Subcutaneous abdominal adipose tissue (tissue), 5 donors: ENCODE data around the gene NRIP3.
"Not testable (repeated sequence)": the region's sequence is repeated elsewhere in the genome, so short reads cannot be mapped to it uniquely, and the experiment has no call there.

Experiments
- H3K27ac ChIP-seq: one replicate; pipeline ENCODE4 v1.7.0; 2013; ENCODE audit warnings: low read depth, mild to moderate bottlenecking, inconsistent platforms, low read length, moderate library complexity
- H3K27me3 ChIP-seq, 5 donors: one replicate each; pipeline ENCODE4 v1.7.0; 2013; ENCODE audit warnings: low read length in 5 of 5, inconsistent platforms in 1 of 5; ENCODE audit not compliant: control insufficient read depth in 5 of 5, insufficient read depth in 4 of 5
- H3K36me3 ChIP-seq, 5 donors: one replicate each; pipeline ENCODE4 v1.7.0; 2013; ENCODE audit warnings: low read length in 5 of 5; ENCODE audit not compliant: control insufficient read depth in 5 of 5, insufficient read depth in 5 of 5
- H3K4me1 ChIP-seq, 5 donors: one replicate each; pipeline ENCODE4 v1.7.0; 2013; ENCODE audit warnings: low read length in 5 of 5, mild to moderate bottlenecking in 3 of 5, moderate library complexity in 1 of 5; ENCODE audit not compliant: control insufficient read depth in 5 of 5, insufficient read depth in 5 of 5
- H3K4me3 ChIP-seq, 5 donors: one replicate each; pipeline ENCODE4 v1.7.0; 2013; ENCODE audit warnings: low read length in 5 of 5, low read depth in 1 of 5
- H3K9ac ChIP-seq, 5 donors: one replicate each; pipeline ENCODE4 v1.7.0; 2013; ENCODE audit warnings: low read length in 5 of 5, mild to moderate bottlenecking in 4 of 5, moderate library complexity in 3 of 5
- H3K9me3 ChIP-seq, 5 donors: one replicate each; pipeline ENCODE4 v1.7.0; 2013; ENCODE audit warnings: low read length in 5 of 5; ENCODE audit not compliant: control insufficient read depth in 5 of 5
- donor health status: healthy.
- donor health status: healthy.
- donor health status: healthy.
- donor health status: healthy.
- donor health status: healthy.

NRIP3 gene

GRCh38 chr11:8980485-8980884 is 23.3 kb downstream of the NRIP3 start:
- Histone ChIP-seq H3K4me3 (no peak overlapping the region), H3K36me3 (no peaks in the 10 kb centered on the region), H3K4me1 (no peaks in the 10 kb centered on the region), H3K27me3 (no peaks in the 10 kb centered on the region), H3K9me3 (no peaks in the 10 kb centered on the region), H3K9ac (no peak overlapping the region), H3K27ac (no peak overlapping the region)

GRCh38 chr11:8979365-8979764 is 24.4 kb downstream of the NRIP3 start:
- H3K27ac ChIP-seq, H3K9me3 ChIP-seq, H3K4me1 ChIP-seq, H3K36me3 ChIP-seq, H3K4me3 ChIP-seq, H3K9ac ChIP-seq, H3K27me3 ChIP-seq: not testable (repeated sequence)

- H3K9ac ChIP-seq: no peak overlapping the region
- no peaks in the 10 kb centered on the region for H3K27me3 ChIP-seq
- no peaks in the 10 kb centered on the region for H3K4me1 ChIP-seq
- no peaks in the 10 kb centered on the region for H3K36me3 ChIP-seq
- H3K27ac ChIP-seq: no peak overlapping the region
- H3K4me3 ChIP-seq: no peak overlapping the region
- H3K9me3 ChIP-seq: no peaks in the 10 kb centered on the region
These were observed 30.7 kb downstream of the NRIP3 start for GRCh38 chr11:8973121-8973520.

GRCh38 chr11:8971924-8972316 is 31.9 kb downstream of the NRIP3 start:
- H3K4me3 ChIP-seq: no peak overlapping the region
- H3K9me3 ChIP-seq: no peaks in the 10 kb centered on the region
- H3K36me3 ChIP-seq: peaks cover 0 to 5% (median 0%) of the 10 kb centered on the region in 5 donors
- H3K27ac ChIP-seq: no peak overlapping the region
- no peak overlapping the region for H3K9ac ChIP-seq
- no peaks in the 10 kb centered on the region for H3K4me1 ChIP-seq
- H3K27me3 ChIP-seq: no peaks in the 10 kb centered on the region

GRCh38 chr11:8971196-8971923 is 32.4 kb downstream of the NRIP3 start:
- Histone ChIP-seq H3K4me3 (no peak overlapping the region), H3K27ac (no peak overlapping the region), H3K4me1 (no peaks in the 10 kb centered on the region), H3K27me3 (no peaks in the 10 kb centered on the region), H3K9ac (no peak overlapping the region), H3K36me3 (peaks cover 0 to 5% (median 0%) of the 10 kb centered on the region in 5 donors), H3K9me3 (no peaks in the 10 kb centered on the region)

- H3K36me3 ChIP-seq: peaks cover 0 to 5% (median 0%) of the 10 kb centered on the region in 5 donors
- no peaks in the 10 kb centered on the region for H3K9me3 ChIP-seq
- H3K27me3 ChIP-seq: no peaks in the 10 kb centered on the region
- H3K9ac ChIP-seq: no peak overlapping the region
- H3K4me3 ChIP-seq: no peak overlapping the region
- peaks cover 4 to 27% (median 20%) of the 10 kb centered on the region in 5 donors for H3K4me1 ChIP-seq
- H3K27ac ChIP-seq: no peak overlapping the region
These were observed 36.6 kb downstream of the NRIP3 start for GRCh38 chr11:8967184-8967583.

- Histone ChIP-seq H3K9ac (peak within 1 kb of the TSS; percentile 43 to 96 (median 94)), H3K4me1 (peaks cover 4 to 30% (median 22%) of the 10 kb centered on the region in 5 donors), H3K9me3 (no peaks in the 10 kb centered on the region), H3K27me3 (no peaks in the 10 kb centered on the region), H3K4me3 (peak within 1 kb of the TSS; percentile 67 to 96 (median 94)), H3K36me3 (peaks cover 0 to 5% (median 3%) of the 10 kb centered on the region in 5 donors), H3K27ac (peak within 1 kb of the TSS; percentile 98)
These were observed 39.2 kb downstream of the NRIP3 start, which contains the start of gene TMEM9B for GRCh38 chr11:8964324-8965320. TMEM9B (minus strand) TSS chr11:8964442; CDS start chr11:8964313, 129 bp downstream.

GRCh38 chr11:8963569-8964323 is 40.1 kb downstream of the NRIP3 start:
- Histone ChIP-seq H3K27me3 (no peaks in the 10 kb centered on the region), H3K27ac (peak overlapping the region; percentile 98), H3K9ac (peak overlapping the region; percentile 43 to 96 (median 94)), H3K4me1 (peaks cover 4 to 35% (median 28%) of the 10 kb centered on the region in 5 donors), H3K9me3 (no peaks in the 10 kb centered on the region), H3K4me3 (peak overlapping the region; percentile 61 to 96 (median 94)), H3K36me3 (peaks cover 0 to 5% (median 3%) of the 10 kb centered on the region in 5 donors)

GRCh38 chr11:8962841-8963240 is 41.0 kb downstream of the NRIP3 start:
- H3K27ac ChIP-seq: no peak overlapping the region
- peak overlapping the region in 2 of 5 donors; percentile 94 to 96 for H3K4me3 ChIP-seq
- H3K9me3 ChIP-seq: no peaks in the 10 kb centered on the region
- H3K4me1 ChIP-seq: peaks cover 4 to 35% (median 28%) of the 10 kb centered on the region in 5 donors
- H3K9ac ChIP-seq: peak overlapping the region in 3 of 5 donors; percentile 94 to 96 (median 94)
- H3K27me3 ChIP-seq: no peaks in the 10 kb centered on the region
- peaks cover 0 to 5% (median 3%) of the 10 kb centered on the region in 5 donors for H3K36me3 ChIP-seq
